ES-I3 (cell line): ENCODE measurements around the gene HGS.
A peak's percentile ranks its signal among the peaks of the same experiment; 100 is the strongest.

ENCODE experiments used
- H3K36me3 ChIP-seq: 2 replicates; pipeline ENCODE4 v1.6.1; 2013; ENCODE audit warnings: mild to moderate bottlenecking, low read length, control low read depth, moderate library complexity; ENCODE audit not compliant: insufficient read depth
- H3K4me1 ChIP-seq: 2 replicates; pipeline ENCODE4 v1.6.1; 2013; ENCODE audit warnings: mild to moderate bottlenecking, control low read depth, low read length; ENCODE audit not compliant: insufficient read depth
- H3K9ac ChIP-seq: 2 replicates; pipeline ENCODE4 v1.6.1; 2013; ENCODE audit warnings: low read depth, mild to moderate bottlenecking, low read length, moderate library complexity
- H3K9me3 ChIP-seq: 2 replicates; pipeline ENCODE4 v1.6.1; 2013; ENCODE audit warnings: mild to moderate bottlenecking, low read length, moderate library complexity; ENCODE audit not compliant: control insufficient read depth, insufficient read depth

HGS gene

DNA sequence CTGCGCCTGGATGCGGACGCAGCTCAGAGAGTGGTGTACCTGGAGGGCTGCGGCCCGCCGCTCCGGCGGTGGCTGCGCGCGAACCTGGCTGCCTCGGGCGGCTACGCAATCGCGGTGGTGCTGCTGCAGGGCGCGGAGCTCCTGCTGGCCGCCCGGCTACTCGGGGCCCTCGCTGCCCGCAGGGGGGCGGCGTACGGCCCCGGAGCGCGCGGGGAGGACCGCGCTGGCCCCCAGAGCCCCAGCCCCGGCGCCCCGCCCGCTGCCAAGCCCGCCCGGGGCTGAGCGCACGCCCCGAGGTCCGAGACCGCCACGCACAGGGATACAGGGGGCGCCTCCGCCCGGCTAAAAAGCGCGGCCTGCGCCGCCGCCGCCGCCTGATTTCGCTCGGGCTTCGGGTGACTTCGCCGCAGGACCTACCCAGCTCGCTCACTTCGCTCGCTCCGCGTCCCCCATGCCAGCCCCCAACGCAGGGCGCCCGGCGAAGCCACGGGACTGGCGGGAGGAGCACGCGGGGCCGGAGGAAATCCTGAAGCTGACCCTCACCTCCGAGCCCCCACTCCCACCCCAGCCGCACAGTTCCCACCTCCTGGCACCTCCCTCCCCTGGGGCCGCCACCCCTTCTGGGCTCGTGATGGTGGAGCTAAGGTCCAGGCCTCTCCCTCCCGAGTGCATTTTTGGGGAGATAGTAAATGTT is 35.7 kb upstream of the HGS start:
- H3K9ac ChIP-seq: peak overlapping the region; percentile 54
- H3K4me1 ChIP-seq: peaks cover 13% of the 10 kb centered on the region; the same call in 1 of the 2 replicates
- no peaks in the 10 kb centered on the region for H3K9me3 ChIP-seq
- no peaks in the 10 kb centered on the region for H3K36me3 ChIP-seq

DNA sequence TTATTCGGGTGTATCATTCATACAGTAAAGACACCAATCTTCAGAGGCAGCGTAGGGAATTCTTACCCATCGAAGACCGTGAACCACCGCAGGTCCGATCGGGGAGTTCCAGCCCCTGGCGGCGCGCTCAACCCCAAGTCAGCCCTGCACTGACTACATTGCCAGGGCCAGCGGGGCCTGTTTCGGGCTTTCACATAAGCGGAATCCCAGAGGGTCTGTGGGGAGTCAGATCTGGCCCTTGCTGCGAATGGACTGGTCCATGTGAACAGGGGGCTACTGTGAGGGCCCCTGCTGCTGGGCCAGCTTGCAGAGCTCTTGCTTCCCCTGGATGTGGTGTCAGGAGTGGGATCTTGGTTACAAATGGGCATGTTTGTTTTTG is 35.1 kb upstream of the HGS start:
- no peaks in the 10 kb centered on the region for H3K9me3 ChIP-seq
- peak overlapping the region; percentile 54; the same call in 1 of the 2 replicates for H3K9ac ChIP-seq

DNA sequence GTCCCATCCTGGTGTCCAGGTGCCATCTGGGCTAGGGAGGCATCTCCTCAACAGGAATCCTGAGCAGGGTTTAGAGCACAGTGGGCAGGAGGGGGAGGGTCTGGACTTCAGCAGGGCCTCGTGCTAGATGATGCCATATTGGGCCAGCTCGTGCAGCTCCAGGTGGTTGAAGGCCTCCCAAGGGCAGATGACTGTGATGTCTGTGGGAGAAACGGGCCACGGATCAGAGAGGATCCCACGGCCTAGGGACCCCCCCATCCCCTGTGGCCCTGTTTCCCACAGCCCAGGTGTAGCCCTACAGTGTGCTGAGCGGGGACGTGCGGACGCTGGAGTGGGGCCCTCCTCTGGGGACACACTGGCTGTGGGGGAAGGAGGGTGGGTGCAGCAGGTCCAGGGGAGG is 32.9 kb upstream of the HGS start:
- Histone ChIP-seq H3K9ac (no peak overlapping the region), H3K4me1 (peaks cover 22% of the 10 kb centered on the region; the same call in 1 of the 2 replicates), H3K9me3 (no peaks in the 10 kb centered on the region), H3K36me3 (no peaks in the 10 kb centered on the region)

More for the DNA sequence above, 35.1 kb upstream of the HGS start:
- H3K36me3 ChIP-seq: no peaks in the 10 kb centered on the region
- peaks cover 18% of the 10 kb centered on the region; the same call in 1 of the 2 replicates for H3K4me1 ChIP-seq

DNA sequence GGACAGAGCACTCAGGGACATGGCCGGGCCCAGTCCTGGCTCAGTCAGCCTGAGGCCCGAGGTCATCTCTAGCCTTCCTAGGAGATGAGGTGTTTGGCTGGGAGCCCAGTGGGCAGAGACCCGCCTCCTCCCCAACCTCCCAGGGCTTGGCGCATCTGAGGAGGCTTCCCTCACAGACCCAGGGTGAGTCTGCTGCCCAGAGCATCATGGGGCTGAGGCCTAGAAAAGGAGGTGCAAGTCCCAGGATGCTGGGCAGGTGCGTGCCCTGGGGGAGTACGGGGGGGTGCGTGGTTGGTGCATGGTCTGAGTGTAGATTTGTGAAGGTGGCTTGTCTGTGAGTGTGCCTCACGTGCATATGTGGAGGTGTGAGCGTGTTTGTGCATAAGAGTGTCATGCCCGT is 32.1 kb upstream of the HGS start:
- Histone ChIP-seq H3K4me1 (peaks cover 22% of the 10 kb centered on the region; the same call in 1 of the 2 replicates), H3K9me3 (no peaks in the 10 kb centered on the region), H3K9ac (no peak overlapping the region), H3K36me3 (no peaks in the 10 kb centered on the region)

DNA sequence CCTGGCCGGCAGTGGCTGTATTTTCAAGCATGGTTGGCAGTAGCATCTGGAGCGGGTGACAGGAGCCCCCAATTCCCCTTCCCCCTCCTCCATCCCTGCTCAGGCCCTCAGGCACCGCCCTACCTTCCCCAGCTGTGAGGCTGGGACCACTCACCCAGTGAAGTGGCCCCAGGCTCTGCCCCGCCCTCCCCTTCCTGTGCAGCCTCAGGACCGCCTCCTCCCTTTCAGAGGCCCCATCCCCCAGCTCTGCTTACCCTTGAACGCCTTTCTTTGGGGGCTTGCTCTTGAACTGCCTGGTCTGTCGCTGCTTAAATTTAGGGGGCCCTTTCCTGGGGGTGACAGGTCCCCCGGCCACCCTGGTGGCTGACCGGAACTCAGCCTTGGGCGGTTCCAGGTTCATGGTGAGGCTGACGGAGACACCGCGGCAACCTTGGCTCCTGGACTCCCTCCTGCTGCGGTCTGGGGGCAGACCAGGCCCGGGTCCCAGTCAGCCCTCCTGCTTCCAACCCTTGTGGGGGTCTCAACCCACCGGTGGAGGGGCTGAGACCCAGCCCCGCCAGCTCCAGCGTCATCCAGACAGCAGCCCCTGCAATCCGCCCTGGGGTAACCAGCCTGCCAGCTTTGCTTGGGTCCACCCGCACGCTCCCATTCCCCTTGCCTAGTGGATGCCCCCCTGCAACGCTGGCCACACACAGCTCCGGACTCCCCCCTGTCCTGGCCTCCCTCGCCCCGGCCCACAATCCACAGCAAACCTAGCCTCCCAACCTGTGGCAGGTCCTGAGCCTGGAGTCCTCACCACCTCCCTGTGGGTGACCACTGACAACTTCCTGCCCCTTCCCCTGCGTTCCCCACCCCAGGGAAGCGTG is 30.7 kb upstream of the HGS start:
- peaks cover 16% of the 10 kb centered on the region; the same call in 1 of the 2 replicates for H3K4me1 ChIP-seq
- H3K9me3 ChIP-seq: no peaks in the 10 kb centered on the region
- H3K36me3 ChIP-seq: no peaks in the 10 kb centered on the region
- peak overlapping the region; percentile 72 for H3K9ac ChIP-seq

DNA sequence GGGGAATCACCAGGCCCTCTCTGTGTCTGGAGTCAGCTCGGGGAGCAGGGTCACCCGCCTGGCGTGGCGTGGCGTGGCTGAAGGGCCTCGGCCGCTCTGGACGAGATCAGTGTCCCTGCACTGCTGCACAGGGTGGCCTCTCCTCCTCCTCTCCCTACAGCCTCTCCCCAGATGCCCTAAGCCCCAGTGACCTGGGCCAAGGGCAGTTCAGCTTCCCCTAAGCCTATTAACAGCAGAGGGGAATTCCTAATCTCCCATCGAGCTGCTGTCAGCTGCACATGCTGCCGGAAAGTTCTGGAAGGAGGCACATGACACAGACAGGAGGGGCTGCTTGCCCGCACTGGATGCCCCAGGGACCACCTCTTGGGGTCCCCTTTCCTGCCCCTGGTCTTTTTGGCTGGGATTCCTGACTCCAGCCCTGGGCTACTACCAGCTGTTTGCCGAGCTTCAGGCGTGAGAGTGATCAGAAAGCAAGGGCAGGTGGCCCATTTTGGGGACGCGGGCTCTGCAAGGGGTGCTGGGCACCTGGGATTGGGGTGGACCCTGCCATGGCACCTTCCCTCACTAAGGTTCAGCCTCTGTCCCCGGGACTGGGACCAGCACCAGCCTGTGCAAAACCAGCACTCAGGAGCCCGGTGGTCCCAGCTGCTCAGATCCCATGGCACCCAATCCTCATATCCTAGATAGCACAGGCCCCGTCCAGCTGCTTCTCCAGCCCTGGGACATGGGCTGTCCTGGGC is 28.3 kb upstream of the HGS start:
- H3K9ac ChIP-seq: no peak overlapping the region
- H3K4me1 ChIP-seq: peaks cover 16% of the 10 kb centered on the region; the same call in 1 of the 2 replicates
- no peaks in the 10 kb centered on the region for H3K36me3 ChIP-seq

DNA sequence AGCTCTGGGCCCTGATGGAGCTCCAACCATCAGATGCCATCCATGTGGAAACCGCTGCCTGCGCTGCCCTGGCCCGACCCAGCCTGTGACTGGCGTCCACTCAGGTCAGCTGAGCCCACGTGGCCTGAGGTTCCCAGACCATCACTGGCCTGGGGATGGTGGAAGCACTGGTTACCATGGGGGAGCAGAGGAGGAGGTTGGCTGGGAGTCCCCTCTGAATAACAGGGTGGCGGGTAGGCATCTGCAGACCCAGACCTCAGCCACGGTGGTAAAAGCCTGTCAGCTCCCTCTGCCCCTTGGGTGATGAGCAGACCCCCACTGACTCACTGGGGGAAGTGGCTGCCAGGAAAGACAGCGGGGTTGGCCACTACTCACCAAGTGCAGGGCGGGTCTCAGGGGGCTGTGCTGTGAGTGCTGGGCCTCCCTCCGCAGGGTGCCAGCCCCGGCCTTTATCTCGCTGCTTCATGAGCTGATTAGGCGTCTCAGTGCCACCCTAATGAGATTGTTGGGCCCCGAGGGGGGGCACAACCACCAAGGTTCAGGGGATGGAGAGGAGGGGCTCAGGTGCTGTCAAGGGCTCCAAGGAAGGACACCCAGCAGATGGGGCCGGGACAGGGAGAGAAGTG is 27.6 kb upstream of the HGS start, which contains the start of gene PDE6G:
Gene PDE6G, minus strand, starts transcription at position 425 of the 626 bp plus-strand sequence. CDS start 3,237 bp downstream, outside the sequence.
- Histone ChIP-seq H3K9ac (no peak within 1 kb of the TSS), H3K9me3 (no peaks in the 10 kb centered on the region), H3K4me1 (peaks cover 11% of the 10 kb centered on the region; the same call in 1 of the 2 replicates), H3K36me3 (no peaks in the 10 kb centered on the region)

More for the DNA sequence above, 28.3 kb upstream of the HGS start:
- H3K9me3 ChIP-seq: no peaks in the 10 kb centered on the region

DNA sequence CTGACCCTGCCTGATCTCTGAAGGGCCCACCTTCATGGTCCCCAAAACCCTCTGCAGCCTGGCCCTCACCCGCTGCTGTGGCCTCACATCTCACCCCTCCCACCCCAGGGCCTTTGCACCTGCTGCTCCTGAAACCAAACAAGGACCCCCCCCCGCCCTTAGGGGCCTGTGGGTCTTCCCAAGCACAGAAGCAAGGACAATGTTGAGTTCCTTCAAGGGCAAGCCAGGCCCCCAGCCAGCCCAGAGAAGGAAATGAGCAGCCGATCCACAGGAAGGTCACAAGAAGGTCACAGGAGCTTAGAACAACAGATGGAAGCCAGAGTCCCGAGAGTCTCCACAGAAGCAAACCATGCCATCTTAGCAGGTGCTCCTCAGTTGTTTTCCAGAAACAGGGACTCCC is 27.0 kb upstream of the HGS start:
- no peak overlapping the region for H3K9ac ChIP-seq
- no peaks in the 10 kb centered on the region for H3K9me3 ChIP-seq
- H3K4me1 ChIP-seq: peaks cover 11% of the 10 kb centered on the region; the same call in 1 of the 2 replicates
- H3K36me3 ChIP-seq: no peaks in the 10 kb centered on the region

DNA sequence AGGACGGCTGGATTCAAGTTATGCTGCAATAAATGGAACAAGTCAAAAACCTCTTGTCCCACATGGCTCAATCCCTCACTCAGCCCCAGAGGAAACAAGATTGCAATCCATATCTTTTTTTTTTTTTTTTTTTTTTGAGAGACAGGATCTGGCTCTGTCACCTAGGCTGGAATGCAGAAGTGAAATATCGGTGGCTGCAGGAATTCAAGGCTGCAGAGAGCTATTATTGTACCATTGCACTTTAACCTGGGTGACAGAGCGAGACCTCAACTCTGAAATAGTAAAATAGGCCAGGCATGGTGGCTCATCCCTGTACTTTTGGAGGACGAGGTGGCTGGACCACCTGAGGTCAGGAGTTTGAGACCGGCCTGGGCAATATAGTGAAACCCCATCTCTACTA is 24.8 kb upstream of the HGS start:
- H3K36me3 ChIP-seq: no peaks in the 10 kb centered on the region
- H3K9me3 ChIP-seq: no peaks in the 10 kb centered on the region
- H3K4me1 ChIP-seq: peaks cover 6% of the 10 kb centered on the region; the same call in 1 of the 2 replicates
- no peak overlapping the region for H3K9ac ChIP-seq

DNA sequence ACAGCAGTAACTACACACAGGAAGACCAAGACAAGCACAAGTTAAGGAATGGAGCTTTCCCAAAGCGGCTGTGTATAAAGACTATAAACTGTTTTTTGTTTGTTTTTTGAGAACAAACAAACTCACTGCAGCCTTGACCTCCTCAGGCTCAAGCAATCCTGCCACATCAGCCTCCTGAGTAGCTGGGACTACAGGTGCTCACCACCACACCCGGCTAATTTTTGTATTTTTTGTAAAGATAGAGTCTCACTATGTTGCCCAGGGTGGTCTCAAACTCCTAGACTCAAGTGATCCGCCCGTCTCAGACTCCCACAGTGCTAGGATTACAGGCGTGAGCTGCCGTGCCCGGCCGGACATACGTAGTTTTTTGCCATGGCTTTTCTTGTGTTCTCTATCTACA is 23.4 kb upstream of the HGS start:
- Histone ChIP-seq H3K9ac (no peak overlapping the region), H3K9me3 (no peaks in the 10 kb centered on the region), H3K4me1 (peaks cover 6% of the 10 kb centered on the region; the same call in 1 of the 2 replicates), H3K36me3 (0 out of 2 replicates have a peak, but pooled peaks cover 2% of the 10 kb centered on the region)

DNA sequence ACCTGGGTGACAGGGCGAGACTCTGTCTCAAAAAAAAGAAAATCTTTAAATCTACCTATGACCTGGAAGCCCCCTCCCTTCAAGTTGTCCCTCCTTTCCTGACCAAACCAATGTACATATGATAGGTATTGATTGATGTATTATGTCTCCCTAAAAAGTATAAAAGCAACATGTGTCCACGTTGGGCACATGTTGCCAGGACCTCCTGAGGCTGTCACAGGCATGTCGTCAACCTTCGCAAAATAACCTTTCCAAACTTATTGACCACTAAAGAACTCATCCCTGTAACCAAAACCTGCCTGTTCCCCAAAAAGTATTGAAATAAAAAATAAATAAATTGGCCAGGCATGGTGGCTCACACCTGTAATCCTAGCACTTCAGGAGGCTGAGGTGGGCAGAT is 21.8 kb upstream of the HGS start:
- no peaks in the 10 kb centered on the region for H3K9me3 ChIP-seq
- H3K36me3 ChIP-seq: 0 out of 2 replicates have a peak, but pooled peaks cover 2% of the 10 kb centered on the region
- peaks cover 6% of the 10 kb centered on the region; the same call in 1 of the 2 replicates for H3K4me1 ChIP-seq
- no peak overlapping the region for H3K9ac ChIP-seq

DNA sequence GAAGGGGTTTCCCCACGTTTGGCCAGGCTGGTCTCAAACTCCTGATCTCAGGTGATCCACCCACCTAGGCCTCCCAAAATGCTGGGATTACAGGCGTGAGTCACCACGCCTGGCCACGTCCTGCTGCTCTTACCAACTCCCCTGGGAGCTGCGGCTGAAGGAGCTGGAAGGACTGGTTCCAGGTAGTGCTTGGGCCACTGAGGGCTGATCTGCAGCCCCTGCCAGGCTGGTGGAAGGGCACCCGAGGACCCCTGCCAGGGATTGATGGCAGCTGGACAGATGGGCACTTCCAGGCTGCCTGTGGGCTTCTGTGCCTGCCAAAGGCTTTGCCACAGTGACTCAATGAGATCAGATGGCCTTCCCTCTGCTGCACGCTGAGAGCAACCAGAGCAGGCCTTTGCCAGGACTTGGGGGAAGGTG is 19.8 kb upstream of the HGS start:
- H3K36me3 ChIP-seq: peaks cover 14% of the 10 kb centered on the region
- no peak overlapping the region for H3K9ac ChIP-seq
- no peaks in the 10 kb centered on the region; the same call in 1 of the 2 replicates for H3K9me3 ChIP-seq
- peaks cover 9% of the 10 kb centered on the region; the same call in 1 of the 2 replicates for H3K4me1 ChIP-seq

DNA sequence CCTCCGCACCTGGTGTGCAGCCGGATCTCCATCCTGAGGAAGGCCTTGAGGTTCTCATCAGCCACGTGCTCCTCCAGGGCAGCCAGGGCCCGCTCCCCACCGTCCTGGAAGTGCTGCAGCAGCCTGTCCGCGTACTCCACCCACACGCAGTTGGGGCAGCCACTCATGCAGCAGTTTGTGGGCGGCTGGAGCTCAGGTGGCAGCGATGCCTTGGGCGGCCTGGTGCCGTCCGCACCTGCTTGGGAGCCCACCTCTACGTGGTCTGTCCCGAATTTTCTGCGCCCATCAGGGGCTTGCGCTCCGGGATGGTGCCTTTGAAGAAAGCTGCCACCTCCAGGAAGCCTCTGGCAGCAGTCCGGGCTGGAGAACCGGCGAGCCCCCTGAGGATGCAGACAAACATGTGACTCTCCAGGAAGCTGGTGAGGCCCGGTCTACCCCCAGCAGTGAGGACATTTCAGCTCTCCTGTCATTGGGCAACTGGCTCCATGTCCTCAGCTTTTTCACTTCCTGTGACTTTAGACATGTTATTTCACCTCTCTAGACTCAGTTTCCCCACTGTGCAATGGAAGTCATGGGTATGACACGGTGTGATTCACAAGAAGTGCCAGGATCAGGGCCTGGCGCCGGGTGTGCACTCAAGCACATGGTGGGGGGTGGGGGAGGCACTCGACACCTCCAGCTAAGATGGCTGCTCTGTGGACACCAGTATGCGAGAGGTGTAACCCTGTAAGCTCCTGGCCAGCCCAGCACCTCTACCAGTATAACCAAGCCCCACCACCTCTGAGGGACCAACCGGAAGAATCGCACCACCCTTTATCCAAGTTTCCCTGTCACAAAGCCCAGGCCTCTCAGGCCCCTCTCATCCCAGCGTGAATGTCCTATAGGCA is 18.4 kb upstream of the HGS start:
- Histone ChIP-seq H3K9me3 (no peaks in the 10 kb centered on the region; the same call in 1 of the 2 replicates), H3K36me3 (peaks cover 24% of the 10 kb centered on the region), H3K9ac (peak overlapping the region; percentile 99), H3K4me1 (peaks cover 9% of the 10 kb centered on the region; the same call in 1 of the 2 replicates)
